SK-N-SH (cell line): ENCODE measurements around the gene LIMK2. TPM values are rescaled to one million over a fixed set of nuclear protein-coding genes. Genes with fewer than 3 reads are reported as not detected.

Experiments
- CTCF ChIA-PET: fragments of 300-600, 350-600 bp; formaldehyde crosslinking; extraction: SDS; loops from one replicate; lab custom pipeline; 2021; lab: Yijun Ruan, JAX
- POLR2A ChIA-PET: fragments of 350-600 bp; sonication (Branson Sonifier 250); formaldehyde crosslinking; extraction: SDS; loops from one replicate; lab custom pipeline; 2020; ENCODE audit warnings: antibody characterized with exemption, inconsistent platforms; lab: Yijun Ruan, JAX
- DNase-seq: peaks from one replicate; pipeline ENCODE4 v3.0.0; 2012
- H2AFZ ChIP-seq: fragments of 200-600 bp; sonication (generic); 2 replicates; pipeline ENCODE4 v1.8.1; 2016; ENCODE audit warnings: antibody characterized with exemption, mild to moderate bottlenecking, low read depth
- H3F3A ChIP-seq: fragments of 200-600 bp; sonication (generic); replicated peaks from 2 replicates; pipeline ENCODE3; 2016; ENCODE audit warnings: antibody characterized with exemption, mild to moderate bottlenecking; ENCODE audit not compliant: insufficient read depth
- H3K27ac ChIP-seq, 2 experiments: fragments of 200-500 bp in 1 of 2; fragments of 200-600 bp in 1 of 2; sonication (Bioruptor generic) in 1 of 2; sonication (generic), shearing (Covaris generic) in 1 of 2; 2 replicates each; pipeline versions ENCODE4 v1.5.1 to v1.6.1; 2014 to 2016; ENCODE audit warnings: low read depth in 2 of 2, inconsistent platforms in 1 of 2, low read length in 1 of 2, mild to moderate bottlenecking in 1 of 2, mixed read lengths in 1 of 2
- H3K27me3 ChIP-seq: fragments of 200-600 bp; sonication (generic), shearing (Covaris generic); 2 replicates; pipeline ENCODE4 v1.6.1; 2016; ENCODE audit warnings: mixed run types; ENCODE audit not compliant: insufficient read depth
- H3K36me3 ChIP-seq, 2 experiments: fragments of 200-500 bp in 1 of 2; fragments of 200-600 bp in 1 of 2; sonication (Bioruptor generic) in 1 of 2; sonication (generic) in 1 of 2; replicated peaks in 1 of 2; 2 replicates each; pipeline versions ENCODE3 to v1.5.1; 2014 to 2016; ENCODE audit warnings: low read length in 1 of 2, mild to moderate bottlenecking in 1 of 2; ENCODE audit not compliant: insufficient read depth in 2 of 2, control insufficient read depth in 1 of 2
- H3K4me1 ChIP-seq, 2 experiments: fragments of 200-500 bp in 1 of 2; fragments of 200-600 bp in 1 of 2; sonication (Bioruptor generic) in 1 of 2; sonication (generic), shearing (Covaris generic) in 1 of 2; 2 replicates each; pipeline versions ENCODE4 v1.5.1 to v1.6.1; 2014 to 2016; ENCODE audit warnings: low read depth in 1 of 2, low read length in 1 of 2, mixed run types in 1 of 2; ENCODE audit not compliant: insufficient read depth in 2 of 2, control insufficient read depth in 1 of 2
- H3K4me2 ChIP-seq: fragments of 200-600 bp; sonication (generic), shearing (Covaris generic); 2 replicates; pipeline ENCODE4 v1.6.1; 2017; ENCODE audit warnings: mixed run types
- H3K4me3 ChIP-seq, 2 experiments: fragments of 200-500 bp in 1 of 2; fragments of 200-600 bp in 1 of 2; sonication (Bioruptor generic) in 1 of 2; sonication (generic), shearing (Covaris generic) in 1 of 2; 2 replicates each; pipeline versions ENCODE4 v1.5.1 to v1.8.1; 2014 to 2016; ENCODE audit warnings: low read depth in 2 of 2, inconsistent platforms in 1 of 2, low read length in 1 of 2, mild to moderate bottlenecking in 1 of 2, mixed read lengths in 1 of 2, moderate library complexity in 1 of 2
- H3K79me2 ChIP-seq: fragments of 200-600 bp; sonication (generic); 2 replicates; pipeline ENCODE4 v1.8.1; 2017; ENCODE audit warnings: mild to moderate bottlenecking; ENCODE audit not compliant: insufficient read depth
- H3K9ac ChIP-seq: fragments of 200-600 bp; sonication (generic); 2 replicates; pipeline ENCODE4 v1.6.1; 2017; ENCODE audit warnings: mixed run types
- H3K9me2 ChIP-seq: fragments of 200-600 bp; sonication (generic); 2 replicates; pipeline ENCODE4 v1.6.1; 2017; ENCODE audit warnings: mixed run types
- H3K9me3 ChIP-seq: fragments of 200-600 bp; sonication (generic); 2 replicates; pipeline ENCODE4 v1.6.1; 2017; ENCODE audit warnings: mixed run types, mild to moderate bottlenecking, moderate library complexity
- H4K20me1 ChIP-seq: fragments of 200-600 bp; sonication (generic); 2 replicates; pipeline ENCODE4 v1.6.1; 2017; ENCODE audit warnings: mild to moderate bottlenecking, mixed run types; ENCODE audit not compliant: insufficient read depth
- CHD2 ChIP-seq: fragments of 150-350 bp; IDR thresholded peaks from 2 replicates; pipeline ENCODE4 v1.6.1; 2018; ENCODE audit warnings: low read length; ENCODE audit not compliant: partially characterized antibody
- ELF1 ChIP-seq: IDR thresholded peaks from 2 replicates; pipeline ENCODE4 v1.4.0; 2012
- FOSL2 ChIP-seq: IDR thresholded peaks from 2 replicates; pipeline ENCODE4 v1.4.0; 2012; ENCODE audit warnings: low read depth, mild to moderate bottlenecking, moderate library complexity, borderline replicate concordance
- FOXJ3 ChIP-seq: sonication (generic); formaldehyde crosslinking; IDR thresholded peaks from 2 replicates; pipeline ENCODE4 v1.5.1; 2020; ENCODE audit warnings: mild to moderate bottlenecking, missing genetic modification reagents
- GABPA ChIP-seq: IDR thresholded peaks from 2 replicates; pipeline ENCODE4 v1.4.0; 2012; ENCODE audit warnings: low read depth, mild to moderate bottlenecking
- GATA2 ChIP-seq: sonication (generic); formaldehyde crosslinking; IDR thresholded peaks from 2 replicates; pipeline ENCODE4 v1.5.0; 2020; ENCODE audit warnings: mild to moderate bottlenecking, missing genetic modification reagents
- MAX ChIP-seq: IDR thresholded peaks from 2 replicates; pipeline ENCODE4 v1.4.0; 2012; ENCODE audit warnings: low read depth
- MXI1 ChIP-seq: IDR thresholded peaks from 2 replicates; pipeline ENCODE4 v1.6.1; 2012; ENCODE audit warnings: mild to moderate bottlenecking, low read depth, low read length, improper control_type of control experiment
- NRF1 ChIP-seq: IDR thresholded peaks from 2 replicates; pipeline ENCODE4 v1.6.1; 2012; ENCODE audit warnings: low read depth, mild to moderate bottlenecking, low read length
- PBX3 ChIP-seq: IDR thresholded peaks from 2 replicates; pipeline ENCODE4; 2012
- POLR2AphosphoS5 ChIP-seq: IDR thresholded peaks from 2 replicates; pipeline ENCODE4 v1.6.1; 2012; ENCODE audit warnings: low read depth, low read length
- RAD21 ChIP-seq: IDR thresholded peaks from 2 replicates; pipeline ENCODE4 v1.6.1; 2012; ENCODE audit warnings: mild to moderate bottlenecking, low read length
- RFX5 ChIP-seq: IDR thresholded peaks from 2 replicates; pipeline ENCODE4 v1.6.1; 2012; ENCODE audit warnings: mild to moderate bottlenecking, improper control_type of control experiment, low read length
- RXRA ChIP-seq: IDR thresholded peaks from 2 replicates; pipeline ENCODE4 v1.4.0; 2012; ENCODE audit warnings: low read depth, mild to moderate bottlenecking, borderline replicate concordance
- YY1 ChIP-seq: IDR thresholded peaks from 2 replicates; pipeline ENCODE4 v1.4.0; 2012; ENCODE audit warnings: low read depth, mild to moderate bottlenecking
- ZBTB33 ChIP-seq: IDR thresholded peaks from 2 replicates; pipeline ENCODE4 v1.4.0; 2012; ENCODE audit warnings: low read depth, borderline replicate concordance
- WGBS: methylation state at CpG from one replicate; pipeline ENCODE4 v1.1.6; 2017; ENCODE audit warnings: low lambda C conversion rate; 5-methylcytosine and 5-hydroxymethylcytosine counted together
- polyA plus RNA-seq, 3 experiments: library from polyadenylated mRNA; depleted of rRNA; stranded (reverse); fragments of >200 nt; gene quantifications; 2 replicates each; pipeline ENCODE4 v1.2.3, GENCODE V29; 2012

LIMK2 gene
- polyA plus RNA-seq, 1 of the 3 experiments (the other 2 are of a cell fraction), result 9.8 TPM

GRCh38 chr22:31268281-31268680 is 56.2 kb downstream of the LIMK2 start:
- POLR2A ChIA-PET, result no interaction called here
- H3K4me3 ChIP-seq, result no peak overlapping the region
- H2AFZ ChIP-seq, result no peak overlapping the region
- WGBS, result 97% methylated on average over 2 of the region's 2 CpGs
- H3K9ac ChIP-seq, result no peak overlapping the region
- no peaks in the 10 kb centered on the region for H3K27me3 ChIP-seq
- no peaks in the 10 kb centered on the region for H4K20me1 ChIP-seq
- no peaks in the 10 kb centered on the region for H3K9me2 ChIP-seq
- H3K9me3 ChIP-seq, result no peaks in the 10 kb centered on the region
- TF ChIP-seq ELF1 (no peak), CHD2 (no peak), MXI1 (no peak), MAX (no peak), GATA2 (no peak), POLR2AphosphoS5 (no peak), GABPA (no peak), RFX5 (no peak), FOSL2 (no peak), YY1 (no peak), ZBTB33 (no peak), FOXJ3 (CRISPR knock-in tag) (no peak), RAD21 (no peak), PBX3 (no peak), NRF1 (no peak), RXRA (no peak)
- H3K27ac ChIP-seq, result no peak overlapping the region
- H3K36me3 ChIP-seq, result peaks cover 42 to 43% of the 10 kb centered on the region in 2 experiments
- no peaks in the 10 kb centered on the region; a peak in 1 of 4 replicates for H3K4me1 ChIP-seq
- CTCF ChIA-PET, result interaction anchor here (2.9 to 6.9 kb wide), 2 partner anchors 20 to 56 kb away, joined by 10 to 85 read pairs; partner anchors contain the start of gene LIMK2
- H3K4me2 ChIP-seq, result no peak overlapping the region
- H3F3A ChIP-seq, result peaks cover 6% of the 10 kb centered on the region
- DNase-seq, result no peak
- no peaks in the 10 kb centered on the region for H3K79me2 ChIP-seq
